ENCODE data around the gene BSPH1.

DNA sequence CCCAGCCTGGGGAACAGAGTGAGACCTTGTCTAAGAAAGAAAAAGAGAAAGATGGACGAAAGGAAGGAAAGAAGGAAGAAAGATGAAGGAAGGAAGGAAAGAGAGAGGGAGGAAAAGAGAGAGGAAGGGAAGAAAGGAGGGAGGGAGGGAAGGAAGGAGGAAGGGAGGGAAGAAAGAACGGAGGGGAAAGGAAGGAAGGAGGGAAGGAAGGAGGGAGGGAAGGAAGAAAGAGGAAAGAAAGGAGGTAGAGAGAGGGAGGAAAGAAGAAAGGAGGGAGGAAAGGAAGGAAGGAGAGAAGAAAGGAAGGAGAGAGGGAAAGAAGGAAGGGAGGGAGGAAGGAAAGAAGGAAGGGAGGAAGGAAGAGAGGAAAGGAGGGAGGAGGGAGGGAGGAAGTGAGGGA, 31.0 kb upstream of the BSPH1 start:
- TF ChIP-seq, protein P1, sequence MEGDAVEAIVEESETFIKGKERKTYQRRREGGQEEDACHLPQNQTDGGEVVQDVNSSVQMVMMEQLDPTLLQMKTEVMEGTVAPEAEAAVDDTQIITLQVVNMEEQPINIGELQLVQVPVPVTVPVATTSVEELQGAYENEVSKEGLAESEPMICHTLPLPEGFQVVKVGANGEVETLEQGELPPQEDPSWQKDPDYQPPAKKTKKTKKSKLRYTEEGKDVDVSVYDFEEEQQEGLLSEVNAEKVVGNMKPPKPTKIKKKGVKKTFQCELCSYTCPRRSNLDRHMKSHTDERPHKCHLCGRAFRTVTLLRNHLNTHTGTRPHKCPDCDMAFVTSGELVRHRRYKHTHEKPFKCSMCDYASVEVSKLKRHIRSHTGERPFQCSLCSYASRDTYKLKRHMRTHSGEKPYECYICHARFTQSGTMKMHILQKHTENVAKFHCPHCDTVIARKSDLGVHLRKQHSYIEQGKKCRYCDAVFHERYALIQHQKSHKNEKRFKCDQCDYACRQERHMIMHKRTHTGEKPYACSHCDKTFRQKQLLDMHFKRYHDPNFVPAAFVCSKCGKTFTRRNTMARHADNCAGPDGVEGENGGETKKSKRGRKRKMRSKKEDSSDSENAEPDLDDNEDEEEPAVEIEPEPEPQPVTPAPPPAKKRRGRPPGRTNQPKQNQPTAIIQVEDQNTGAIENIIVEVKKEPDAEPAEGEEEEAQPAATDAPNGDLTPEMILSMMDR (IDR thresholded peaks at IDR 0.05; ENCODE audit: insufficient read depth, low read depth, low read length): no peak
- no peak for TF ChIP-seq EZH2 (IDR thresholded peaks at IDR 0.05; ENCODE audit: insufficient read depth, low read length)
